IPS-NIHi7 (cell line): ENCODE data around the gene ZSWIM7.

Experiments
- DNase-seq: peaks from one replicate; pipeline ENCODE4 v3.0.0; 2012; ENCODE audit warnings: mixed read lengths; ENCODE audit errors: extremely low spot score

ZSWIM7 gene

GRCh38 chr17:15931394-15931793 is 68.1 kb downstream of the ZSWIM7 start:
- DNase-seq: no peak

- no peak for DNase-seq
These were observed 69.1 kb downstream of the ZSWIM7 start for GRCh38 chr17:15930426-15930825.

GRCh38 chr17:15929941-15930340 is 69.6 kb downstream of the ZSWIM7 start:
- no peak for DNase-seq

GRCh38 chr17:15928286-15928785 is 71.2 kb downstream of the ZSWIM7 start:
- no peak for DNase-seq
